Left lung (tissue), 10 donors: ENCODE measurements around the gene TSPOAP1. TPM values are rescaled to one million over a fixed set of nuclear protein-coding genes. Genes with fewer than 3 reads are reported as not detected.

ENCODE experiments used
- ATAC-seq: fragments of 200-7000 bp; cut with Tn5 transposase; one replicate; pipeline ENCODE4 v1.9.1; 2020; ENCODE audit warnings: moderate library complexity
- DNase-seq, 4 donors: peaks; one replicate each; pipeline ENCODE4 v3.0.0-alpha.2; 2013 to 2020
- H3K27ac ChIP-seq, 2 donors: fragments of 200-600 bp; sonication (generic) in 1 of 2; one replicate each; pipeline versions ENCODE4 v1.5.0 to v1.8.0; 2020 to 2021
- H3K27me3 ChIP-seq, 2 donors: fragments of 200-600 bp; sonication (generic) in 1 of 2; one replicate each; pipeline versions ENCODE4 v1.5.0 to v1.8.0; 2020 to 2021
- H3K36me3 ChIP-seq, 2 donors: fragments of 200-600 bp; sonication (generic) in 1 of 2; one replicate each; pipeline versions ENCODE4 v1.5.0 to v1.8.0; 2020 to 2021
- H3K4me1 ChIP-seq, 2 donors: fragments of 200-600 bp; one replicate each; pipeline ENCODE4 v1.8.0; 2021
- H3K4me3 ChIP-seq, 2 donors: fragments of 200-600 bp; sonication (generic) in 1 of 2; one replicate each; pipeline versions ENCODE4 v1.5.0 to v1.8.0; 2020 to 2021; ENCODE audit warnings: mild to moderate bottlenecking in 1 of 2
- H3K9me3 ChIP-seq, 2 donors: fragments of 200-600 bp; sonication (generic) in 1 of 2; one replicate each; pipeline versions ENCODE4 v1.5.0 to v1.8.0; 2020 to 2021
- CTCF ChIP-seq, 2 donors: fragments of 200-600 bp; sonication (generic) in 1 of 2; IDR thresholded peaks; one replicate each; pipeline versions ENCODE4 v1.5.0 to v1.8.0; 2021; ENCODE audit warnings: antibody characterized with exemption in 2 of 2
- intact Hi-C, 2 donors: fragments of 100-400 bp; cut with DNase I; formaldehyde crosslinking; loops; one replicate each; pipeline versions ENCODE4 v1.11.2 to v1.14.2; 2022
- polyA plus RNA-seq, 6 donors: library from polyadenylated mRNA; unstranded; fragments of 120-200 nt; gene quantifications; one replicate each; pipeline ENCODE4 v1.2.1, GENCODE V29; 2013; ENCODE audit not compliant: insufficient read length in 6 of 6
- total RNA-seq, 2 donors: library from RNA; stranded (reverse); fragmentation: NEBNext Ultra II Directional; extraction: Animal tissue kit (Norgen Biotek cat#: 25700); gene quantifications; one replicate each; pipeline ENCODE4 v1.2.1, GENCODE V29; 2021
- donor health status: DM: no; HTN: yes; CAD: no.
- donor health status: DM: no; HTN: no; CAD: no.

The TSPOAP1 gene
- total and polyA plus RNA-seq, 8 donors = 7.9 to 65.0 (median 52.7) TPM

GRCh38 chr17:58277802-58278595, 50.6 kb downstream of the TSPOAP1 start:
- TF ChIP-seq CTCF (IDR thresholded peaks at IDR 0.05) = no peak
- H3K9me3 ChIP-seq = no peaks in the 10 kb centered on the region
- H3K4me3 ChIP-seq = peak overlapping the region in 1 of 2 donors; percentile 9
- H3K36me3 ChIP-seq = no peaks in the 10 kb centered on the region
- ATAC-seq (no peak), DNase-seq (peak in 1 of 4 donors; percentile 81)
- H3K27ac ChIP-seq = no peak overlapping the region
- intact Hi-C loops = no loop called here
- peaks cover 4 to 37% of the 10 kb centered on the region in 2 donors for H3K4me1 ChIP-seq
- H3K27me3 ChIP-seq = peaks cover 7 to 45% of the 10 kb centered on the region in 2 donors

GRCh38 chr17:58277107-58277801, 51.3 kb downstream of the TSPOAP1 start:
- DNase-seq (no peak), ATAC-seq (peak; percentile 35)
- intact Hi-C loops = no loop called here
- no peak overlapping the region for H3K27ac ChIP-seq
- H3K27me3 ChIP-seq = peaks cover 7 to 48% of the 10 kb centered on the region in 2 donors
- H3K4me3 ChIP-seq = no peak overlapping the region
- no peaks in the 10 kb centered on the region for H3K36me3 ChIP-seq
- peaks cover 4 to 37% of the 10 kb centered on the region in 2 donors for H3K4me1 ChIP-seq
- peak; percentile 16 to 32 for TF ChIP-seq CTCF (IDR thresholded peaks at IDR 0.05)
- H3K9me3 ChIP-seq = no peaks in the 10 kb centered on the region

GRCh38 chr17:58276423-58276822, 52.2 kb downstream of the TSPOAP1 start:
- intact Hi-C loops = no loop called here

GRCh38 chr17:58275417-58275816, 53.2 kb downstream of the TSPOAP1 start:
- DNase-seq (no peak), ATAC-seq (no peak)
- peaks cover 4 to 34% of the 10 kb centered on the region in 2 donors for H3K4me1 ChIP-seq
- peaks cover 7 to 41% of the 10 kb centered on the region in 2 donors for H3K27me3 ChIP-seq
- TF ChIP-seq CTCF (IDR thresholded peaks at IDR 0.05) = no peak
- H3K4me3 ChIP-seq = no peak overlapping the region
- intact Hi-C loops = no loop called here
- H3K36me3 ChIP-seq = no peaks in the 10 kb centered on the region
- H3K27ac ChIP-seq = no peak overlapping the region
- no peaks in the 10 kb centered on the region for H3K9me3 ChIP-seq

More at GRCh38 chr17:58276423-58276822, 52.2 kb downstream of the TSPOAP1 start:
- Histone ChIP-seq H3K4me3 (no peak overlapping the region), H3K4me1 (peaks cover 4 to 37% of the 10 kb centered on the region in 2 donors), H3K27me3 (peaks cover 7 to 48% of the 10 kb centered on the region in 2 donors), H3K9me3 (no peaks in the 10 kb centered on the region), H3K27ac (no peak overlapping the region), H3K36me3 (no peaks in the 10 kb centered on the region)
- TF ChIP-seq CTCF (IDR thresholded peaks at IDR 0.05) = no peak
- ATAC-seq = no peak
- DNase-seq = no peak

- DNase-seq (no peak), ATAC-seq (no peak)
- Histone ChIP-seq H3K9me3 (no peaks in the 10 kb centered on the region), H3K4me3 (no peak overlapping the region), H3K27ac (no peak overlapping the region), H3K27me3 (peaks cover 0 to 31% of the 10 kb centered on the region in 2 donors), H3K36me3 (no peaks in the 10 kb centered on the region), H3K4me1 (peaks cover 0 to 16% of the 10 kb centered on the region in 2 donors)
- TF ChIP-seq CTCF (IDR thresholded peaks at IDR 0.05) = no peak
- intact Hi-C loops = no loop called here
Measured at GRCh38 chr17:58273453-58274104, 55.0 kb downstream of the TSPOAP1 start.
